Measurements from ENCODE around the gene SEC14L6. TPM values are rescaled to one million over a fixed set of nuclear protein-coding genes. Genes with fewer than 3 reads are reported as not detected.

SEC14L6 gene
- total and polyA plus RNA-seq, 7 experiments from 2014 or later, result not detected

GRCh38 chr22:30584441-30584840, 37.9 kb upstream of the SEC14L6 start:
- H3K27ac Mint-ChIP-seq, result no peak overlapping the region
- H3K27me3 ChIP-seq (ENCODE audit: control insufficient read depth in 2 of 2, insufficient read depth in 2 of 2, low read length in 2 of 2), result no peaks in the 10 kb centered on the region
- peaks cover 0 to 5% (median 0%) of the 10 kb centered on the region in 7 donors for H3K4me1 Mint-ChIP-seq
- H3K9me3 ChIP-seq (ENCODE audit: control insufficient read depth in 2 of 3, low read length in 3 of 3), result no peaks in the 10 kb centered on the region
- H3K36me3 Mint-ChIP-seq, result peaks cover 6 to 68% (median 26%) of the 10 kb centered on the region in 5 donors
- no peaks in the 10 kb centered on the region for H3K27me3 Mint-ChIP-seq
- POLR2A ChIA-PET, result no interaction called here
- DNase-seq, result no peak
- no peak overlapping the region for H3K27ac ChIP-seq (ENCODE audit: low read depth, low read length)
- no peak overlapping the region for H3K4me3 ChIP-seq (ENCODE audit: low read length)
- no peak for ATAC-seq
- H3K4me1 ChIP-seq (ENCODE audit: control insufficient read depth in 2 of 2, insufficient read depth in 2 of 2, low read length in 2 of 2), result no peaks in the 10 kb centered on the region
- H3K4me3 Mint-ChIP-seq, result no peak overlapping the region
- H3K36me3 ChIP-seq (ENCODE audit: control insufficient read depth in 2 of 3, insufficient read depth in 3 of 3, low read length in 3 of 3), result peaks cover 10 to 99% (median 68%) of the 10 kb centered on the region in 3 experiments
- H3K9me3 Mint-ChIP-seq, result no peaks in the 10 kb centered on the region
- intact Hi-C loops (cut with micrococcal nuclease), result no loop called here
- CTCF ChIA-PET, result no interaction called here

- H3K36me3 ChIP-seq (ENCODE audit: control insufficient read depth in 2 of 3, insufficient read depth in 3 of 3, low read length in 3 of 3), result peaks cover 10 to 99% (median 75%) of the 10 kb centered on the region in 3 experiments
- no peak overlapping the region for H3K4me3 ChIP-seq (ENCODE audit: low read length)
- intact Hi-C loops (cut with micrococcal nuclease), result no loop called here
- H3K27me3 ChIP-seq (ENCODE audit: control insufficient read depth in 2 of 2, insufficient read depth in 2 of 2, low read length in 2 of 2), result no peaks in the 10 kb centered on the region
- Mint-ChIP-seq H3K36me3 (peaks cover 11 to 76% (median 34%) of the 10 kb centered on the region in 5 donors), H3K4me1 (peaks cover 0 to 4% (median 0%) of the 10 kb centered on the region in 7 donors), H3K27ac (no peak overlapping the region), H3K27me3 (no peaks in the 10 kb centered on the region), H3K9me3 (no peaks in the 10 kb centered on the region), H3K4me3 (no peak overlapping the region)
- H3K4me1 ChIP-seq (ENCODE audit: control insufficient read depth in 2 of 2, insufficient read depth in 2 of 2, low read length in 2 of 2), result no peaks in the 10 kb centered on the region
- ChIA-PET CTCF (no interaction called here), POLR2A (interaction anchor here (1.0 kb wide), 1 partner anchor 7 kb away, joined by 3 read pairs; no protein-coding TSS in a partner anchor)
- no peak for DNase-seq
- no peak for ATAC-seq
- no peaks in the 10 kb centered on the region for H3K9me3 ChIP-seq (ENCODE audit: control insufficient read depth in 2 of 3, low read length in 3 of 3)
- H3K27ac ChIP-seq (ENCODE audit: low read depth, low read length), result no peak overlapping the region
Measured at GRCh38 chr22:30582788-30583545, 36.4 kb upstream of the SEC14L6 start.

- ChIA-PET CTCF (no interaction called here), POLR2A (interaction anchor here (1.0 kb wide), 1 partner anchor 8 kb away, joined by 3 read pairs; no protein-coding TSS in a partner anchor)
- ATAC-seq (no peak), DNase-seq (no peak)
- Mint-ChIP-seq H3K4me3 (no peak overlapping the region), H3K36me3 (peaks cover 6 to 77% (median 35%) of the 10 kb centered on the region in 5 donors), H3K4me1 (peaks cover 0 to 4% (median 0%) of the 10 kb centered on the region in 7 donors), H3K27ac (no peak overlapping the region), H3K27me3 (no peaks in the 10 kb centered on the region), H3K9me3 (no peaks in the 10 kb centered on the region)
- H3K4me3 ChIP-seq (ENCODE audit: low read length), result no peak overlapping the region
- no peak overlapping the region for H3K27ac ChIP-seq (ENCODE audit: low read depth, low read length)
- H3K4me1 ChIP-seq (ENCODE audit: control insufficient read depth in 2 of 2, insufficient read depth in 2 of 2, low read length in 2 of 2), result no peaks in the 10 kb centered on the region
- intact Hi-C loops (cut with micrococcal nuclease), result no loop called here
- H3K9me3 ChIP-seq (ENCODE audit: control insufficient read depth in 2 of 3, low read length in 3 of 3), result no peaks in the 10 kb centered on the region
- no peaks in the 10 kb centered on the region for H3K27me3 ChIP-seq (ENCODE audit: control insufficient read depth in 2 of 2, insufficient read depth in 2 of 2, low read length in 2 of 2)
- H3K36me3 ChIP-seq (ENCODE audit: control insufficient read depth in 2 of 3, insufficient read depth in 3 of 3, low read length in 3 of 3), result peaks cover 6 to 99% (median 72%) of the 10 kb centered on the region in 3 experiments
Measured at GRCh38 chr22:30582051-30582450, 35.5 kb upstream of the SEC14L6 start.

GRCh38 chr22:30580896-30581295, 34.4 kb upstream of the SEC14L6 start:
- H3K4me3 Mint-ChIP-seq, result no peak overlapping the region

GRCh38 chr22:30578481-30578880, 31.9 kb upstream of the SEC14L6 start:
- peaks cover 0 to 9% (median 0%) of the 10 kb centered on the region in 5 donors for H3K27me3 Mint-ChIP-seq

More at GRCh38 chr22:30580896-30581295, 34.4 kb upstream of the SEC14L6 start:
- CTCF ChIA-PET, result no interaction called here
- peaks cover 0 to 1% (median 0%) of the 10 kb centered on the region in 11 donors for H3K9me3 Mint-ChIP-seq
- H3K27ac Mint-ChIP-seq, result no peak overlapping the region
- ATAC-seq (no peak), DNase-seq (no peak)
- intact Hi-C loops (cut with micrococcal nuclease), result no loop called here
- Histone ChIP-seq H3K4me3 (ENCODE audit: low read length) (no peak overlapping the region), H3K27me3 (ENCODE audit: control insufficient read depth in 2 of 2, insufficient read depth in 2 of 2, low read length in 2 of 2) (no peaks in the 10 kb centered on the region), H3K27ac (ENCODE audit: low read depth, low read length) (no peak overlapping the region), H3K36me3 (ENCODE audit: control insufficient read depth in 2 of 3, insufficient read depth in 3 of 3, low read length in 3 of 3) (peaks cover 6 to 99% (median 63%) of the 10 kb centered on the region in 3 experiments), H3K9me3 (ENCODE audit: control insufficient read depth in 2 of 3, low read length in 3 of 3) (no peaks in the 10 kb centered on the region), H3K4me1 (ENCODE audit: control insufficient read depth in 2 of 2, insufficient read depth in 2 of 2, low read length in 2 of 2) (no peaks in the 10 kb centered on the region)
- H3K27me3 Mint-ChIP-seq, result no peaks in the 10 kb centered on the region
- H3K4me1 Mint-ChIP-seq, result peaks cover 0 to 5% (median 2%) of the 10 kb centered on the region in 7 donors
- peaks cover 5 to 77% (median 28%) of the 10 kb centered on the region in 5 donors for H3K36me3 Mint-ChIP-seq
- POLR2A ChIA-PET, result interaction anchor here (1.5 kb wide), 1 partner anchor 11 kb away, joined by 4 read pairs; the partner anchor contains the start of gene PES1

GRCh38 chr22:30575859-30576258, 29.3 kb upstream of the SEC14L6 start:
- POLR2A ChIA-PET, result no interaction called here
- no peak for ATAC-seq
- H3K36me3 ChIP-seq (ENCODE audit: control insufficient read depth in 2 of 3, insufficient read depth in 3 of 3, low read length in 3 of 3), result peaks cover 0 to 55% (median 24%) of the 10 kb centered on the region in 3 experiments

More at GRCh38 chr22:30578481-30578880, 31.9 kb upstream of the SEC14L6 start:
- Mint-ChIP-seq H3K9me3 (peaks cover 0 to 1% (median 0%) of the 10 kb centered on the region in 11 donors), H3K4me3 (no peak overlapping the region), H3K27ac (no peak overlapping the region), H3K36me3 (peaks cover 5 to 62% (median 27%) of the 10 kb centered on the region in 5 donors), H3K4me1 (peaks cover 0 to 13% (median 3%) of the 10 kb centered on the region in 7 donors)
- ChIA-PET POLR2A (no interaction called here), CTCF (no interaction called here)
- Histone ChIP-seq H3K27me3 (ENCODE audit: control insufficient read depth in 2 of 2, insufficient read depth in 2 of 2, low read length in 2 of 2) (no peaks in the 10 kb centered on the region), H3K36me3 (ENCODE audit: control insufficient read depth in 2 of 3, insufficient read depth in 3 of 3, low read length in 3 of 3) (peaks cover 0 to 82% (median 50%) of the 10 kb centered on the region in 3 experiments), H3K4me3 (ENCODE audit: low read length) (no peak overlapping the region), H3K4me1 (ENCODE audit: control insufficient read depth in 2 of 2, insufficient read depth in 2 of 2, low read length in 2 of 2) (no peaks in the 10 kb centered on the region), H3K9me3 (ENCODE audit: control insufficient read depth in 2 of 3, low read length in 3 of 3) (no peaks in the 10 kb centered on the region), H3K27ac (ENCODE audit: low read depth, low read length) (no peak overlapping the region)
- DNase-seq (no peak), ATAC-seq (no peak)
- intact Hi-C loops (cut with micrococcal nuclease), result no loop called here

More at GRCh38 chr22:30575859-30576258, 29.3 kb upstream of the SEC14L6 start:
- H3K4me1 ChIP-seq (ENCODE audit: control insufficient read depth in 2 of 2, insufficient read depth in 2 of 2, low read length in 2 of 2), result no peaks in the 10 kb centered on the region
- H3K27me3 ChIP-seq (ENCODE audit: control insufficient read depth in 2 of 2, insufficient read depth in 2 of 2, low read length in 2 of 2), result no peaks in the 10 kb centered on the region
- H3K4me3 ChIP-seq (ENCODE audit: low read length), result no peak overlapping the region
- intact Hi-C loops (cut with micrococcal nuclease), result no loop called here
- CTCF ChIA-PET, result no interaction called here
- Mint-ChIP-seq H3K27me3 (peaks cover 0 to 16% (median 0%) of the 10 kb centered on the region in 5 donors), H3K9me3 (peaks cover 0 to 1% (median 0%) of the 10 kb centered on the region in 11 donors), H3K4me1 (peaks cover 0 to 13% (median 3%) of the 10 kb centered on the region in 7 donors), H3K4me3 (no peak overlapping the region), H3K36me3 (peaks cover 5 to 48% (median 22%) of the 10 kb centered on the region in 5 donors), H3K27ac (peak overlapping the region in 3 of 9 donors; percentile 14 to 53 (median 43))
- H3K9me3 ChIP-seq (ENCODE audit: control insufficient read depth in 2 of 3, low read length in 3 of 3), result no peaks in the 10 kb centered on the region
- H3K27ac ChIP-seq (ENCODE audit: low read depth, low read length), result no peak overlapping the region
- no peak for DNase-seq
